ENCODE results near the gene CDAN1.

- TF ChIP-seq CTCF (IDR thresholded peaks at IDR 0.05): no peak
- TF ChIP-seq CREB1 (CRISPR knock-in tag; IDR thresholded peaks at IDR 0.05): no peak
- TF ChIP-seq IRF2 (CRISPR knock-in tag; IDR thresholded peaks at IDR 0.05; ENCODE audit: borderline replicate concordance, low read depth): no peak
- TF ChIP-seq PREB (CRISPR knock-in tag; IDR thresholded peaks at IDR 0.05; ENCODE audit: borderline replicate concordance): no peak
- no peak for TF ChIP-seq FOXP1 (CRISPR knock-in tag; IDR thresholded peaks at IDR 0.05; ENCODE audit: borderline replicate concordance)
- TF ChIP-seq, protein P1, sequence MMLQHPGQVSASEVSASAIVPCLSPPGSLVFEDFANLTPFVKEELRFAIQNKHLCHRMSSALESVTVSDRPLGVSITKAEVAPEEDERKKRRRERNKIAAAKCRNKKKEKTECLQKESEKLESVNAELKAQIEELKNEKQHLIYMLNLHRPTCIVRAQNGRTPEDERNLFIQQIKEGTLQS (CRISPR knock-in tag; conservative IDR thresholded peaks at IDR 0.05): no peak
- TF ChIP-seq CDX4 (CRISPR knock-in tag; IDR thresholded peaks at IDR 0.05; ENCODE audit: borderline replicate concordance): no peak
- no peak for TF ChIP-seq USF1 (CRISPR knock-in tag; IDR thresholded peaks at IDR 0.05)
- no peak for TF ChIP-seq MLX (CRISPR knock-in tag; IDR thresholded peaks at IDR 0.05)
- TF ChIP-seq TEAD4 (CRISPR knock-in tag; IDR thresholded peaks at IDR 0.05): no peak
- TF ChIP-seq, protein P2, sequence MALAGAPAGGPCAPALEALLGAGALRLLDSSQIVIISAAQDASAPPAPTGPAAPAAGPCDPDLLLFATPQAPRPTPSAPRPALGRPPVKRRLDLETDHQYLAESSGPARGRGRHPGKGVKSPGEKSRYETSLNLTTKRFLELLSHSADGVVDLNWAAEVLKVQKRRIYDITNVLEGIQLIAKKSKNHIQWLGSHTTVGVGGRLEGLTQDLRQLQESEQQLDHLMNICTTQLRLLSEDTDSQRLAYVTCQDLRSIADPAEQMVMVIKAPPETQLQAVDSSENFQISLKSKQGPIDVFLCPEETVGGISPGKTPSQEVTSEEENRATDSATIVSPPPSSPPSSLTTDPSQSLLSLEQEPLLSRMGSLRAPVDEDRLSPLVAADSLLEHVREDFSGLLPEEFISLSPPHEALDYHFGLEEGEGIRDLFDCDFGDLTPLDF (CRISPR knock-in tag; IDR thresholded peaks at IDR 0.05): no peak
- TF ChIP-seq, protein P3, sequence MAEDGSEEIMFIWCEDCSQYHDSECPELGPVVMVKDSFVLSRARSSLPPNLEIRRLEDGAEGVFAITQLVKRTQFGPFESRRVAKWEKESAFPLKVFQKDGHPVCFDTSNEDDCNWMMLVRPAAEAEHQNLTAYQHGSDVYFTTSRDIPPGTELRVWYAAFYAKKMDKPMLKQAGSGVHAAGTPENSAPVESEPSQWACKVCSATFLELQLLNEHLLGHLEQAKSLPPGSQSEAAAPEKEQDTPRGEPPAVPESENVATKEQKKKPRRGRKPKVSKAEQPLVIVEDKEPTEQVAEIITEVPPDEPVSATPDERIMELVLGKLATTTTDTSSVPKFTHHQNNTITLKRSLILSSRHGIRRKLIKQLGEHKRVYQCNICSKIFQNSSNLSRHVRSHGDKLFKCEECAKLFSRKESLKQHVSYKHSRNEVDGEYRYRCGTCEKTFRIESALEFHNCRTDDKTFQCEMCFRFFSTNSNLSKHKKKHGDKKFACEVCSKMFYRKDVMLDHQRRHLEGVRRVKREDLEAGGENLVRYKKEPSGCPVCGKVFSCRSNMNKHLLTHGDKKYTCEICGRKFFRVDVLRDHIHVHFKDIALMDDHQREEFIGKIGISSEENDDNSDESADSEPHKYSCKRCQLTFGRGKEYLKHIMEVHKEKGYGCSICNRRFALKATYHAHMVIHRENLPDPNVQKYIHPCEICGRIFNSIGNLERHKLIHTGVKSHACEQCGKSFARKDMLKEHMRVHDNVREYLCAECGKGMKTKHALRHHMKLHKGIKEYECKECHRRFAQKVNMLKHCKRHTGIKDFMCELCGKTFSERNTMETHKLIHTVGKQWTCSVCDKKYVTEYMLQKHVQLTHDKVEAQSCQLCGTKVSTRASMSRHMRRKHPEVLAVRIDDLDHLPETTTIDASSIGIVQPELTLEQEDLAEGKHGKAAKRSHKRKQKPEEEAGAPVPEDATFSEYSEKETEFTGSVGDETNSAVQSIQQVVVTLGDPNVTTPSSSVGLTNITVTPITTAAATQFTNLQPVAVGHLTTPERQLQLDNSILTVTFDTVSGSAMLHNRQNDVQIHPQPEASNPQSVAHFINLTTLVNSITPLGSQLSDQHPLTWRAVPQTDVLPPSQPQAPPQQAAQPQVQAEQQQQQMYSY (CRISPR knock-in tag; IDR thresholded peaks at IDR 0.05): no peak
- TF ChIP-seq ZNF232 (CRISPR knock-in tag; IDR thresholded peaks at IDR 0.05): no peak
- TF ChIP-seq ZNF121 (CRISPR knock-in tag; IDR thresholded peaks at IDR 0.05): no peak
Measured at GRCh38 chr15:42723068-42723467, 13.9 kb downstream of the CDAN1 start.
